Liver (tissue), 9 donors: ENCODE data around the gene M6PR. TPM values are rescaled to one million over a fixed set of nuclear protein-coding genes. Genes with fewer than 3 reads are reported as not detected.
A peak's percentile ranks its signal among the peaks of the same experiment; 100 is the strongest.

Experiments used
- DNase-seq: peaks from one replicate; pipeline ENCODE4 v3.0.0-alpha.2; 2017; ENCODE audit warnings: low spot score
- H3K27ac ChIP-seq, 2 donors: one replicate each; pipeline ENCODE4 v1.7.0; 2013; ENCODE audit warnings: inconsistent platforms in 2 of 2, low read length in 2 of 2, control low read depth in 1 of 2, low read depth in 1 of 2, mild to moderate bottlenecking in 1 of 2
- H3K27me3 ChIP-seq, 4 donors: one replicate each; pipeline versions ENCODE4 v1.6.1 to v1.7.0; 2013; ENCODE audit warnings: low read length in 3 of 4, inconsistent platforms in 1 of 4, mild to moderate bottlenecking in 1 of 4, moderate library complexity in 1 of 4; ENCODE audit not compliant: control insufficient read depth in 4 of 4, insufficient read depth in 4 of 4
- H3K36me3 ChIP-seq, 4 donors: one replicate each; pipeline versions ENCODE4 v1.6.1 to v1.7.0; 2013; ENCODE audit warnings: low read length in 3 of 4, mild to moderate bottlenecking in 3 of 4, low read depth in 1 of 4, moderate library complexity in 1 of 4; ENCODE audit not compliant: control insufficient read depth in 4 of 4, insufficient read depth in 3 of 4
- H3K4me1 ChIP-seq, 4 donors: one replicate each; pipeline versions ENCODE4 v1.6.1 to v1.7.0; 2013; ENCODE audit warnings: low read length in 3 of 4, mild to moderate bottlenecking in 3 of 4, moderate library complexity in 1 of 4; ENCODE audit not compliant: control insufficient read depth in 4 of 4, insufficient read depth in 4 of 4
- H3K4me3 ChIP-seq, 3 donors: one replicate each; pipeline versions ENCODE4 v1.6.1 to v1.7.0; 2013; ENCODE audit warnings: low read length in 3 of 3, control low read depth in 1 of 3, low read depth in 1 of 3, mild to moderate bottlenecking in 1 of 3
- H3K9ac ChIP-seq, 2 donors: one replicate each; pipeline ENCODE4 v1.7.0; 2013; ENCODE audit warnings: low read length in 2 of 2, mild to moderate bottlenecking in 2 of 2, moderate library complexity in 2 of 2, control low read depth in 1 of 2, low read depth in 1 of 2
- H3K9me3 ChIP-seq, 4 donors: one replicate each; pipeline versions ENCODE4 v1.6.1 to v1.7.0; 2013; ENCODE audit warnings: low read length in 3 of 4; ENCODE audit not compliant: control insufficient read depth in 4 of 4
- EGR1 ChIP-seq, 2 donors: IDR thresholded peaks; 2 replicates each; pipeline ENCODE4 v1.6.1; 2016 to 2018; ENCODE audit warnings: antibody characterized with exemption in 2 of 2, low read depth in 2 of 2
- FOXA1 ChIP-seq: IDR thresholded peaks from 2 replicates; pipeline ENCODE4 v1.6.1; 2016; ENCODE audit warnings: antibody characterized with exemption
- FOXA2 ChIP-seq: IDR thresholded peaks from 2 replicates; pipeline ENCODE4 v1.6.1; 2016; ENCODE audit warnings: antibody characterized with exemption
- GABPA ChIP-seq, 2 donors: IDR thresholded peaks in 1 of 2; conservative IDR thresholded peaks in 1 of 2; 2 replicates each; pipeline ENCODE4 v1.6.1; 2016; ENCODE audit warnings: antibody characterized with exemption in 2 of 2, mild to moderate bottlenecking in 1 of 2, moderate library complexity in 1 of 2
- HNF4A ChIP-seq, 2 donors: conservative IDR thresholded peaks; 2 replicates each; pipeline ENCODE4 v1.6.1; 2016; ENCODE audit warnings: antibody characterized with exemption in 2 of 2, mild to moderate bottlenecking in 2 of 2
- HNF4G ChIP-seq: IDR thresholded peaks from 2 replicates; pipeline ENCODE4 v1.6.1; 2016; ENCODE audit warnings: antibody characterized with exemption
- JUND ChIP-seq, 2 donors: IDR thresholded peaks; 2 replicates each; pipeline ENCODE4 v1.6.1; 2016; ENCODE audit warnings: antibody characterized with exemption in 2 of 2
- NR2F2 ChIP-seq: IDR thresholded peaks from 2 replicates; pipeline ENCODE4 v1.6.1; 2016; ENCODE audit warnings: antibody characterized with exemption
- RAD21 ChIP-seq, 2 donors: IDR thresholded peaks; 2 replicates each; pipeline ENCODE4 v1.6.1; 2016; ENCODE audit warnings: antibody characterized with exemption in 2 of 2, mild to moderate bottlenecking in 2 of 2
- RXRA ChIP-seq, 2 donors: IDR thresholded peaks; 2 replicates each; pipeline ENCODE4 v1.6.1; 2017 to 2018; ENCODE audit warnings: antibody characterized with exemption in 2 of 2, mild to moderate bottlenecking in 1 of 2
- SP1 ChIP-seq: IDR thresholded peaks from 2 replicates; pipeline ENCODE4 v1.6.1; 2018; ENCODE audit warnings: antibody characterized with exemption, mild to moderate bottlenecking
- TAF1 ChIP-seq: conservative IDR thresholded peaks from 2 replicates; pipeline ENCODE4 v1.6.1; 2016; ENCODE audit warnings: antibody characterized with exemption, mild to moderate bottlenecking
- YY1 ChIP-seq: IDR thresholded peaks from 2 replicates; pipeline ENCODE4 v1.6.1; 2016; ENCODE audit warnings: antibody characterized with exemption, mild to moderate bottlenecking
- ZBTB33 ChIP-seq: IDR thresholded peaks from 2 replicates; pipeline ENCODE4 v1.6.1; 2016; ENCODE audit warnings: antibody characterized with exemption
- WGBS: extraction: QIAGEN DNeasy Blood & Tissue Kit; methylation state at CpG from one replicate; pipeline ENCODE4 v1.1.7; 2013; 5-methylcytosine and 5-hydroxymethylcytosine counted together
- polyA plus RNA-seq, 2 donors: library from polyadenylated mRNA; stranded (reverse) in 1 of 2; unstranded in 1 of 2; fragments of 200-250 nt in 1 of 2; fragments of >200 nt in 1 of 2; fragmentation: Nextera tagmentation in 1 of 2; extraction: Ambion mirVana in 1 of 2; gene quantifications; one replicate each; pipeline versions ENCODE4 v1.2.1 to v1.2.3, GENCODE V29; 2013 to 2015
- total RNA-seq, 2 donors: library from RNA; depleted of rRNA; stranded (reverse); fragments of >200 nt; gene quantifications; one replicate each; pipeline ENCODE4 v1.2.3, GENCODE V29; 2014
- TF ChIP-seq, protein P1 (sequence below): IDR thresholded peaks from 2 replicates; pipeline ENCODE4 v1.6.1; 2016; ENCODE audit warnings: antibody characterized with exemption, mild to moderate bottlenecking
- TF ChIP-seq, protein P2 (sequence below): IDR thresholded peaks from 2 replicates; pipeline ENCODE4 v1.6.1; 2016; ENCODE audit warnings: antibody characterized with exemption
- TF ChIP-seq, protein P3 (sequence below): fragments of 150-350 bp; IDR thresholded peaks from 2 replicates; pipeline ENCODE4 v1.5.1; 2017; ENCODE audit warnings: improper control_type of control experiment, low read depth, low read length; ENCODE audit not compliant: missing input control
- TF ChIP-seq, protein P4 (sequence below): IDR thresholded peaks from 2 replicates; pipeline ENCODE4 v1.6.1; 2016; ENCODE audit warnings: antibody characterized with exemption
- donor health status: healthy.
- donor health status: healthy.
- donor health status: healthy.
- donor health status: healthy.
- donor health status: healthy.

M6PR gene
- total and polyA plus RNA-seq, 4 donors = 38.7 to 118 (median 46.7) TPM

DNA sequence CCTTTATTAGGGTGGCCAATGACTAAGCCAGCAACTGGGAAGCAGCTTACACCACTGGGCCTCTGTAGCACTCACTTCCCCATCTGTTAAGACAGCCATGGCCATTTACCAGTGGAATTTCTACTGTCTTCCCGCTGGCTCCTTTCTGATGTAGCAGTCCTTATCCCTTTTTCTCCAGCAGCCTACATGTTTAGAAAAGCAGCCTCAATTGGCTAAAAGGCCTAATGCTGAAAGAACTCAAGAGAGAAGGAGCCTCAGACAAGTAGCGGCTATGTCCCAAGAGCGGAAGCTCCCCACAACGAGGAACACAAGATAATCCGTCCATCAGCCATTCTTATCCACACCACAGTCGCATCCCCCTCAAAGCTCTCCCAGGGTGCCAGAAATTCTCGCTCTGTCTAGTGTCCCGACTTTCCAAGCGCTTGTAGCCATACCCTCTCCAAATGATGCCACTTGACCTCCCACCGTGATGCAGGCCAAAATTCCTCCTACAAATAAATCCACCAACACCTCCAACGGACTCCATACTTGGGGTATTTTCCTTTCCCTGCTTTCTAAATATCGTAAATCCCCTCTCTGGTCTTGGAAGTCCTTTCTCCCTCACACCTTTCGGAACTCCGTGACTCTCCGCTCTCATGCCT, 624 bp downstream of the M6PR start:
- WGBS = 2% methylated on average over 15 of the region's 15 CpGs
- Histone ChIP-seq H3K27me3 (no peaks in the 10 kb centered on the region), H3K36me3 (peaks cover 5 to 19% (median 18%) of the 10 kb centered on the region in 4 donors), H3K4me1 (peaks cover 0 to 34% (median 26%) of the 10 kb centered on the region in 4 donors), H3K9ac (peak overlapping the region; percentile 69 to 95), H3K4me3 (peak overlapping the region; percentile 75 to 98 (median 81)), H3K27ac (peak overlapping the region; percentile 93 to 97), H3K9me3 (peaks cover 0 to 6% (median 3%) of the 10 kb centered on the region in 4 donors)
- peak; percentile 38 for DNase-seq
- TF ChIP-seq RXRA (IDR thresholded peaks at IDR 0.05) (no peak), NR2F2 (no peak), SP1 (no peak), HNF4A (conservative IDR thresholded peaks at IDR 0.05) (no peak), HNF4G (no peak), YY1 (peak; percentile 1), ZBTB33 (no peak)
- TF ChIP-seq, protein P1, sequence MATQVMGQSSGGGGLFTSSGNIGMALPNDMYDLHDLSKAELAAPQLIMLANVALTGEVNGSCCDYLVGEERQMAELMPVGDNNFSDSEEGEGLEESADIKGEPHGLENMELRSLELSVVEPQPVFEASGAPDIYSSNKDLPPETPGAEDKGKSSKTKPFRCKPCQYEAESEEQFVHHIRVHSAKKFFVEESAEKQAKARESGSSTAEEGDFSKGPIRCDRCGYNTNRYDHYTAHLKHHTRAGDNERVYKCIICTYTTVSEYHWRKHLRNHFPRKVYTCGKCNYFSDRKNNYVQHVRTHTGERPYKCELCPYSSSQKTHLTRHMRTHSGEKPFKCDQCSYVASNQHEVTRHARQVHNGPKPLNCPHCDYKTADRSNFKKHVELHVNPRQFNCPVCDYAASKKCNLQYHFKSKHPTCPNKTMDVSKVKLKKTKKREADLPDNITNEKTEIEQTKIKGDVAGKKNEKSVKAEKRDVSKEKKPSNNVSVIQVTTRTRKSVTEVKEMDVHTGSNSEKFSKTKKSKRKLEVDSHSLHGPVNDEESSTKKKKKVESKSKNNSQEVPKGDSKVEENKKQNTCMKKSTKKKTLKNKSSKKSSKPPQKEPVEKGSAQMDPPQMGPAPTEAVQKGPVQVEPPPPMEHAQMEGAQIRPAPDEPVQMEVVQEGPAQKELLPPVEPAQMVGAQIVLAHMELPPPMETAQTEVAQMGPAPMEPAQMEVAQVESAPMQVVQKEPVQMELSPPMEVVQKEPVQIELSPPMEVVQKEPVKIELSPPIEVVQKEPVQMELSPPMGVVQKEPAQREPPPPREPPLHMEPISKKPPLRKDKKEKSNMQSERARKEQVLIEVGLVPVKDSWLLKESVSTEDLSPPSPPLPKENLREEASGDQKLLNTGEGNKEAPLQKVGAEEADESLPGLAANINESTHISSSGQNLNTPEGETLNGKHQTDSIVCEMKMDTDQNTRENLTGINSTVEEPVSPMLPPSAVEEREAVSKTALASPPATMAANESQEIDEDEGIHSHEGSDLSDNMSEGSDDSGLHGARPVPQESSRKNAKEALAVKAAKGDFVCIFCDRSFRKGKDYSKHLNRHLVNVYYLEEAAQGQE = no peak

GRCh38 chr12:8947737-8948136, 1.7 kb downstream of the M6PR start:
- H3K9ac ChIP-seq = no peak overlapping the region
- peaks cover 7 to 29% (median 26%) of the 10 kb centered on the region in 4 donors for H3K36me3 ChIP-seq
- H3K27me3 ChIP-seq = no peaks in the 10 kb centered on the region
- no peaks in the 10 kb centered on the region for H3K9me3 ChIP-seq
- no peak for DNase-seq
- TF ChIP-seq, protein P2, sequence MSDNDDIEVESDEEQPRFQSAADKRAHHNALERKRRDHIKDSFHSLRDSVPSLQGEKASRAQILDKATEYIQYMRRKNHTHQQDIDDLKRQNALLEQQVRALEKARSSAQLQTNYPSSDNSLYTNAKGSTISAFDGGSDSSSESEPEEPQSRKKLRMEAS = no peak
- TF ChIP-seq NR2F2 = no peak
- no peak for TF ChIP-seq FOXA1
- no peak for TF ChIP-seq SP1
- TF ChIP-seq, protein P1 = no peak
- TF ChIP-seq RXRA (IDR thresholded peaks at IDR 0.05) = no peak
- TF ChIP-seq, protein P3, sequence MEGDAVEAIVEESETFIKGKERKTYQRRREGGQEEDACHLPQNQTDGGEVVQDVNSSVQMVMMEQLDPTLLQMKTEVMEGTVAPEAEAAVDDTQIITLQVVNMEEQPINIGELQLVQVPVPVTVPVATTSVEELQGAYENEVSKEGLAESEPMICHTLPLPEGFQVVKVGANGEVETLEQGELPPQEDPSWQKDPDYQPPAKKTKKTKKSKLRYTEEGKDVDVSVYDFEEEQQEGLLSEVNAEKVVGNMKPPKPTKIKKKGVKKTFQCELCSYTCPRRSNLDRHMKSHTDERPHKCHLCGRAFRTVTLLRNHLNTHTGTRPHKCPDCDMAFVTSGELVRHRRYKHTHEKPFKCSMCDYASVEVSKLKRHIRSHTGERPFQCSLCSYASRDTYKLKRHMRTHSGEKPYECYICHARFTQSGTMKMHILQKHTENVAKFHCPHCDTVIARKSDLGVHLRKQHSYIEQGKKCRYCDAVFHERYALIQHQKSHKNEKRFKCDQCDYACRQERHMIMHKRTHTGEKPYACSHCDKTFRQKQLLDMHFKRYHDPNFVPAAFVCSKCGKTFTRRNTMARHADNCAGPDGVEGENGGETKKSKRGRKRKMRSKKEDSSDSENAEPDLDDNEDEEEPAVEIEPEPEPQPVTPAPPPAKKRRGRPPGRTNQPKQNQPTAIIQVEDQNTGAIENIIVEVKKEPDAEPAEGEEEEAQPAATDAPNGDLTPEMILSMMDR = no peak
- TF ChIP-seq GABPA (IDR thresholded peaks at IDR 0.05 in 1 of 2, conservative IDR thresholded peaks at IDR 0.05 in 1 of 2) = no peak
- no peak for TF ChIP-seq JUND (IDR thresholded peaks at IDR 0.05)
- TF ChIP-seq TAF1 = no peak
- no peak for TF ChIP-seq FOXA2
- TF ChIP-seq, protein P4, sequence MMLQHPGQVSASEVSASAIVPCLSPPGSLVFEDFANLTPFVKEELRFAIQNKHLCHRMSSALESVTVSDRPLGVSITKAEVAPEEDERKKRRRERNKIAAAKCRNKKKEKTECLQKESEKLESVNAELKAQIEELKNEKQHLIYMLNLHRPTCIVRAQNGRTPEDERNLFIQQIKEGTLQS = no peak
- no peak for TF ChIP-seq HNF4A (conservative IDR thresholded peaks at IDR 0.05)
- no peak for TF ChIP-seq RAD21 (IDR thresholded peaks at IDR 0.05)
- TF ChIP-seq EGR1 (IDR thresholded peaks at IDR 0.05; ENCODE audit: low read depth in 2 of 2) = no peak
- TF ChIP-seq YY1 = no peak
- no peak for TF ChIP-seq HNF4G
- peak overlapping the region in 1 of 3 donors; percentile 5 for H3K4me3 ChIP-seq
- H3K27ac ChIP-seq = no peak overlapping the region
- peaks cover 0 to 34% (median 26%) of the 10 kb centered on the region in 4 donors for H3K4me1 ChIP-seq
